Measurements from ENCODE around the gene PLA1A. TPM values are rescaled to one million over a fixed set of nuclear protein-coding genes. Genes with fewer than 3 reads are reported as not detected.
A peak's percentile ranks its signal among the peaks of the same experiment; 100 is the strongest.

PLA1A gene
- total RNA-seq, 6 experiments from 2014 or later: 9.9 to 30.2 (median 15.9) TPM

- H3K4me3 ChIP-seq: no peak overlapping the region
- ATAC-seq (no peak), DNase-seq (no peak)
- peaks cover 0 to 7% (median 0%) of the 10 kb centered on the region in 4 donors for H3K4me1 ChIP-seq
- H3K27ac ChIP-seq: no peak overlapping the region
- H3K9me3 ChIP-seq: no peaks in the 10 kb centered on the region
- intact Hi-C loops (cut with DNase I): no loop called here
- H3K36me3 ChIP-seq: no peaks in the 10 kb centered on the region
- 69% methylated on average over 3 of the region's 3 CpGs for WGBS (ENCODE audit: insufficient coverage, low coverage, low lambda C conversion rate, missing lambda C conversion rate)
- no peaks in the 10 kb centered on the region for H3K27me3 ChIP-seq
- TF ChIP-seq POLR2A (IDR thresholded peaks at IDR 0.05) (no peak), CTCF (IDR thresholded peaks at IDR 0.05) (no peak)
Measured at GRCh38 chr3:119631516-119631915, 33.8 kb downstream of the PLA1A start.

GRCh38 chr3:119632216-119632615 lies 34.5 kb downstream of the PLA1A start:
- TF ChIP-seq POLR2A (IDR thresholded peaks at IDR 0.05): no peak
- no peak for TF ChIP-seq CTCF (IDR thresholded peaks at IDR 0.05)
- Histone ChIP-seq H3K4me3 (no peak overlapping the region), H3K4me1 (peaks cover 0 to 7% (median 0%) of the 10 kb centered on the region in 4 donors), H3K27ac (no peak overlapping the region), H3K27me3 (no peaks in the 10 kb centered on the region), H3K36me3 (no peaks in the 10 kb centered on the region), H3K9me3 (no peaks in the 10 kb centered on the region)
- intact Hi-C loops (cut with DNase I): no loop called here
- DNase-seq: no peak
- no peak for ATAC-seq
- 72% methylated on average over 4 of the region's 4 CpGs for WGBS (ENCODE audit: insufficient coverage, low coverage, low lambda C conversion rate, missing lambda C conversion rate)

- H3K27ac ChIP-seq: no peak overlapping the region
- no peaks in the 10 kb centered on the region for H3K9me3 ChIP-seq
- intact Hi-C loops (cut with DNase I): no loop called here
- no peak for DNase-seq
- H3K36me3 ChIP-seq: no peaks in the 10 kb centered on the region
- WGBS (ENCODE audit: insufficient coverage, low coverage, low lambda C conversion rate, missing lambda C conversion rate): 81% methylated on average over 3 of the region's 4 CpGs
- no peak for ATAC-seq
- TF ChIP-seq POLR2A (IDR thresholded peaks at IDR 0.05): no peak
- TF ChIP-seq CTCF (IDR thresholded peaks at IDR 0.05): no peak
- H3K27me3 ChIP-seq: no peaks in the 10 kb centered on the region
- no peak overlapping the region for H3K4me3 ChIP-seq
- peaks cover 0 to 7% (median 0%) of the 10 kb centered on the region in 4 donors for H3K4me1 ChIP-seq
Measured at GRCh38 chr3:119632829-119633228, 35.1 kb downstream of the PLA1A start.

GRCh38 chr3:119635719-119636118 lies 38.0 kb downstream of the PLA1A start:
- DNase-seq (no peak), ATAC-seq (no peak)
- intact Hi-C loops (cut with DNase I): no loop called here
- H3K4me3 ChIP-seq: no peak overlapping the region
- WGBS (ENCODE audit: insufficient coverage, low coverage, low lambda C conversion rate, missing lambda C conversion rate): 67% methylated on average over 3 of the region's 10 CpGs
- TF ChIP-seq POLR2A (IDR thresholded peaks at IDR 0.05) (no peak), CTCF (IDR thresholded peaks at IDR 0.05) (no peak)
- no peak overlapping the region for H3K27ac ChIP-seq
- H3K9me3 ChIP-seq: no peaks in the 10 kb centered on the region
- peaks cover 0 to 1% (median 0%) of the 10 kb centered on the region in 4 donors for H3K4me1 ChIP-seq
- no peaks in the 10 kb centered on the region for H3K27me3 ChIP-seq
- no peaks in the 10 kb centered on the region for H3K36me3 ChIP-seq

- DNase-seq: no peak
- Histone ChIP-seq H3K36me3 (no peaks in the 10 kb centered on the region), H3K27ac (no peak overlapping the region), H3K27me3 (no peaks in the 10 kb centered on the region), H3K9me3 (no peaks in the 10 kb centered on the region), H3K4me1 (no peaks in the 10 kb centered on the region), H3K4me3 (no peak overlapping the region)
- ATAC-seq: peak in 2 of 4 donors; percentile 9 to 19
- WGBS (ENCODE audit: insufficient coverage, low coverage, low lambda C conversion rate, missing lambda C conversion rate): 0% methylated on average over 1 of the region's 1 CpG
- no peak for TF ChIP-seq POLR2A (IDR thresholded peaks at IDR 0.05)
- no peak for TF ChIP-seq CTCF (IDR thresholded peaks at IDR 0.05)
- intact Hi-C loops (cut with DNase I): no loop called here
Measured at GRCh38 chr3:119636249-119636648, 38.6 kb downstream of the PLA1A start.
